Kasumi-1 (cell line): ENCODE data around the gene DNAAF1.
"Not testable (repeated sequence)": the region's sequence is repeated elsewhere in the genome, so short reads cannot be mapped to it uniquely, and the experiment has no call there.

Experiments used
- DNase-seq, 2 experiments: peaks; one replicate each; lab custom pipeline; 2025; lab: John Stamatoyannopoulos, UW

DNAAF1 gene

GRCh38 chr16:84144859-84145639, at the start of gene DNAAF1, which contains the start of gene HSDL1:
DNAAF1 (plus strand) TSS chr16:84145308; CDS start chr16:84145441, 133 bp downstream.
HSDL1 (minus strand) TSS chr16:84145177; CDS start chr16:84131321, 13,856 bp downstream.
- peak; percentile 65 to 70 for DNase-seq

DNA sequence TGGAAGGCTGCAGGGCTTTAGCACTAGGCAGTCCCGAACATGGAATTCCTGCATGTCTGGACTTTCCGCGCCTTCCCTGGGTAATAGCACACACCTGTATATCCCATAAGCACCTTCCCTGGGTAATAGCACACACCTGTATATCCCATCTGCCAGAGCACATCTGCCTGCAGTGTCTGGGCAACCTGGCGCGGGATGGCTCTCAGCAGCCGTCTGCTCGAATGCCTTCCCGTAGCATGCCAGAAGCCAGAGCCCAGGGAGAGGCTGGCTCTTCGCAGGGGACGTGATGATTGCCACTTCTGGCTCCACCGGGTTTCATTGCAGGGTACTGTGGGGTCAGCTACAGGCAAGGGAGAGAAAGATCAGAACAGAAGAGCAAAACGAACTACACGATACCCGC, 49.6 kb upstream of the DNAAF1 start:
- no peak for DNase-seq

DNA sequence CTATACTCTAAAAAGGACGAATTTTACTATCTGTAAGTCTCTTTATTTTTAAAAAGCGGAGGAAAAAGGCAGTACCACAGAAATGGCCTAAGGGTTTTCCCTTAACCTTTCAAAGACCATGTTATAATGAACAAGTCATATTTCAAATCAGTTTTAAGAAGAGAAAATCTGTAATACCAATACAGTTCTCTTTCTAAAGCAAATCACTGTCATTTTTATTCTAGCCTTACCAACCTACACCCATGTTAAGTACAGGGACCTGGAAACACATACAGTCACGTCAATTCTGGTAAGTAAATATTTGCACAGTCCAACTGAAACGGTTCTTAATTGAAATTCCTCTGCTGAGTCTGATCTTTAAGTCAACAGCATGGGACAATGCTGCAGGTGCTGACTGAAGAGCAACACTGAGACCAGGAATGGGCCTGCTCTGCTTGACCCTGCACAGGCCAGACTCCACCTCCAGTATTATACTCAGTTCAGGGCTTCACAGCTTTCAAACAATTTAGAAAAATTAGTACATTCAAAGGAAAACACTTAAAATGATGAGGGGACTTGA, 48.6 kb upstream of the DNAAF1 start:
- no peak for DNase-seq

- DNase-seq: no peak
These were observed 46.2 kb upstream of the DNAAF1 start for GRCh38 chr16:84098939-84099338.

DNA sequence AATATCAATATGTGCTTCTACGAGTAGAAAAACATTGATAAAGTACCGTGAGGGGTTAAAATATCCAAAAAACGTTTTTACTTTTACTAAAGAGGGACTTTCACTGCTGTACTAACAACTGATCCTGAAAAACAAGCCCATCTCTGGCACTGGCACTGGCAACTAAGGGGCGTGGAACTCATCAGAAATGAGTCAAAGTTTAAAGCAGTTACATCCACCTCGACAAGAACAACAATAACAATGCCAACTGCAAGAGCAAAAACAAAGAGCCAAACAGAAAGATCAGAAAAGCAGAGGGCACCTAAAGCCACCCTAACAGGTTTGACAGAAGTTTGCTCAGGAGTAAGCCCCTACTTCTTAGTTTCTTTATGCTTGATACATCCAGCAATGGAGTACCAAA, 41.4 kb upstream of the DNAAF1 start:
- DNase-seq: no peak

DNA sequence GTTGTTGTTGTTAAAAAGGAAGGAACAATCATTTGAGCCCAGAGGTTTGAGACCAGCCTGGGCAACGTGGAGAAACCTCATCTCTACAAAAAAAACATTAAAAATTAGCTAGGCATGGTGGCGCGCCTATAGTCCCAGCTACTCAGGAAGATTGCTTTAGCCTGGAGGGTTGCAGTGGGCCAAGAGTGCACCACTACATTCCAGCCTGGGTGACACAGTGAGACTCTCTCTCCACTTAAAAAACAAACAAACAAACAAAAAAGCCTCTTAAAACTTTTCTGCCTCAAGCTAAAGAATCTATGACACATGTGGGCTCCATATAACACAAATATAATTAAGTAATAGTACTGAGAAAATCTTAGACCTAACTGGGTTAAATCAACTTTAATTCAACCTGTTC, 40.9 kb upstream of the DNAAF1 start:
- no peak for DNase-seq

DNA sequence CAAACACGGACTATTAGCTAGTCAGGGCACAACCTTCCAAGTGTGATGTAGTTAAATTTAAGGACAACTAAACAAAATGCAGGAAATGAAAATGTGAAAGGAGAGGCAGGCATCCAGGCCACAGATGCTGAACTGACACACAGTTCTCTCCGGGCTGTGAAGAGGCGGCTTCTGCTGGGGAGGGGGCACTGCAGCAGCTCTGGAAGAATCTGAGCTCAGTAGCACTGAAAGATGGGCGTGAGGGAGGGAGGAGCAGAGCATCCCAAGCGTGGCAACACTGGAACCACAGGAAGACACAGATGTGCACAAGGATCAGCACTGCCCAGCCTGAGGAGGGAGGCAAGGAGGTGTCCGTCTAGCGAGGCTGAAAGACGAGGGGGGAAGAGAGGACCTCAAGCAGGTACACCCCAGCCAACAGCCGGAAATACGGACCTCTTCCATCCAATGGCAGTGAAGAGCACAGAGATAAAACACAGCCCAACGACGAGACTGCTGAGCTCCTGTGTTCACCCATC, 39.8 kb upstream of the DNAAF1 start:
- DNase-seq: no peak

DNA sequence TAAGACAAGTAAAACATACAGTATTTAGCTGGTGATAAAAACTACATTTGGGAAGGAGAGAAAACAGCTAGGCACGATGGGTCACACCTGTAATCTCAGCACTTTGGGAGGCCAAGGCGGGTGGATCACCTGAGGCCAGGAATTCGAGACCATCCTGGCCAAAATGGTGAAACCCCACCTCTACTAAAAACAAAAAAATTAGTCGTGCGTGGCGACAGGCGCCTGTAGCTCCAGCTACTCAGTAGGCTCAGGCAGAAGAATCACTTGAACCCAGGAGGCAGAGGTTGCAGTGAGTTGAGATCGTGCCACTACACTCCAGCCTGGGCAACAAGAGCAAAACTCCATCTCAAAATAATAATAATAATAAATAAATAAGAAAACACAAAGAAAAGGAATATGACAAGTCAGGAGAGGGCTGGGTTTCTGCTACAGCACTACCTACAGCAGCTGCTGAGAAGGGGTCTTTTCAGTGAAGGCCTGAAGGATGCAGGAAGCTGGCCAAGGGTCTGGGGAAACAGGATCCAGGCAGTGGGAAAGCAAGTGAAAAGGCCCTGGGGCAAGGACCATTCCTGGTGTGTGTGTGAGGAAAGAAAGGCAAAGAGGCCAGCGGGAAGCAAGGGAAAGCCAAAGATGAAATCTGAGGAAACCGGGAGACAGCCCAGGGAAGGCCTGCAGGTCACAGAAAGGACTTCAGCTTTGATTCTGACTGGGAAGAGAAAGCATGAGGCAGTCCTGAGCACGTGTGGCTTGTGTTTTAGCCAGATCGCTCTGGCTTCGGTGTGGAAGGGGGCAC, 39.0 kb upstream of the DNAAF1 start:
- no peak for DNase-seq

DNA sequence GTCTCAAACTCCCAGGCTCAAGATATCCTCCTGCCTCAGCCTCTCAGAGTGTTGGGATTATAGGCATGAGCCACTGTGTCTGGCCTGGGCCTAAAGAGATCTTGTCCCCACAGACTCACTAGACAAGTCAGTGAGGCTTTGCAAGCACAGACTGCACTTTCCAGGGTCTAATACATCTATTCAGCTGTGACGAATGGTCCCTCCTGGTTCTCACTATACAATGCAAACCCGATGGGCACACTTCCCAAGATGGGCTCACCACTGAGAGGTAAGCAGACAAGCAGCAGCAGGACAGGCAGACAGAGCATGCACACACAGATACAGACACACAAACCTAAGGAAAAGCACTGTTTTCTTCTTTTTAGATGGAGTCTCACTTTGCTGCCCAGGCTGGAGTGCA, 37.2 kb upstream of the DNAAF1 start:
- DNase-seq: no peak

- DNase-seq: no peak
These were observed 35.3 kb upstream of the DNAAF1 start for GRCh38 chr16:84109598-84110335.

DNA sequence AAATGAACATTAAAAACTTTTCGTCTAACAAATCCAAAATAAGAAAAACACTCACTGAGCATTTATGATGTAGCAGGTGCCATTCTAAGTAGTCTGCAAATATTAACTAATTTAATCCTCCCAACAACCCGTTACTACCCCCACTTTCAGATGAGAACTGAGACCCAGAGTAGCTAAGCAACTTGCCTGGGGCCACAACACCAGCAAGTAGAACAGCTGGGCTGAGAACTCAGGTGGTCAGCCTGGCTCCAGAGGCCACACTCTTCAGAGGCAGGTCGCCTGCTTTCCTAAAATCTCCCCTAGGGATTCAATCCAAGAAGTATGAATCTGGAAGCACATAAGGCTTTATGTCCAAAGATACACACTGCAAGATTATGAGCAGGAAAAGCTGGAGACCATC, 34.6 kb upstream of the DNAAF1 start:
- no peak for DNase-seq

DNA sequence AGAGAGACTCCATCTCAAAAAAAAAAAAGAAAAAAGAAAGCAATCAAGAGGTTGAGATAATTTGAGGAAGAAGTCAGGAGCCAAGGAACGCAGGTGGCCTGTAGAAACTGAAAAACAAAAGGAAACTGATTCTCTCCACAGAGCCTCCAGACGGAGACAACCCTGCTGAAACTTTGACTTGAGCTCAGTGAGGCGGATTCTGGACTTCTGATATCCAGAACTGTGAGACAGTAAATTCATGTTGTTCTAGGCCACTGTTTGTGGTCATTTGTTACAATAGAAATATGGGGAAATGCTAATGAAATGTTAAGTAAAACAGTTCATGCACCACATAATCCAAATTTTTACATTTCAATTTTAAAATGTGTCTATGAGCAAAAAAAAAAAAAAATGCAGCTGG, 33.6 kb upstream of the DNAAF1 start:
- no peak for DNase-seq

DNA sequence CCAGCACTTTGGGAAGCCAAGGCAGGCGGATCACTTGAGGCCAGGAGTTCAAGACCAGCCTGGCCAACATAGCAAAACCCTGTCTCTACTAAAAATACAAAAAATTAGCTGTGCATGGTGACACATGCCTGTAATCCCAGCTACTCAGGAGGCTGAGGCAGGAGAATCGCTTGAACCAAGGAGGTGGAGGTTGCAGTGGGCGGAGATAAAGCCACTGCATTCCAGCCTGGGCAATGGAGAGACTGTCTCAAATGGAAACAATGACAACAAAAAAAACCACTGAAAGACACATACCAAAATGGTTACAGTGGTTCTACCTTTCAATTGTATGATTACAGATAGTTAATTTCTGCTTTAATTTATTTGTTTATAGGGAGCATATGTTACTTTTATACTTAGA, 33.2 kb upstream of the DNAAF1 start:
- DNase-seq: not testable (repeated sequence)

DNA sequence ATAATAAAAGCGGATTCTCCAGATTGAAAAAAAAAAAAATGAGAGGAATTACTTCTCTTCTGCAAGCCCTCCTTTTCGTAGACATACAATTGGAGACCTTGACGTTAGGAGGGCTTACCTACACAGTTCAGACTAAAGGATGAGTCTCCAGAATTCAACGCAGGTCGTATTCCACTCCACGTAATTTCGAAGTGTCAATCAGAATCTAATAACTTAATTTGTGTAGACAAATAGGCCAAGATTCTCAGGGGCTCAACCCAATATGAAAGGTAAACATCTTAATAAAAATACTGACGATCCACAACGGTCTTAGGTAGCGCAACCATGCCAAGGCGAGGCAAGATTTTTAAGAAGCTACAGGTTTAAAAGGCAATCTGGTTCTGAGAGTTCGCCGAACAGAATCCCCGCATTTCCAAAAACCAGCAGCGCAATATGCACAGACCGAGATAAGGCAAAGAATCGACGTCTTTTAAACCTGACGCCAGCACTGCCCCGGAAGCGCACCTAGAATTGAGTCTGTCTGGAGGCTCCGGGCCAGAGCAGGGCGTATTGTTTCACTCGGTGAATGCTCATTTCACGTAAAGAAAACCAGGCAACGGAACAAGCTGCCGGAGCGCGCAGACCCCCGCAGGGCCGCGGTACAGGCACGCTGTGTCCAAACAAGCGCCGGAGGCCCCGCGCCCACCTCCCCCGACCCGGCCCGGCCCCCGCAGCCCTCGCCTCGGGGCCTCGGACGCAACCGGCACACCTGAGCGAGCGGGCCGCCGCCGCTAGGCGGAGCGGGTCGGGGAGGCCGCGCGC, 29.0 kb upstream of the DNAAF1 start:
- DNase-seq: peak; percentile 41 to 46

DNA sequence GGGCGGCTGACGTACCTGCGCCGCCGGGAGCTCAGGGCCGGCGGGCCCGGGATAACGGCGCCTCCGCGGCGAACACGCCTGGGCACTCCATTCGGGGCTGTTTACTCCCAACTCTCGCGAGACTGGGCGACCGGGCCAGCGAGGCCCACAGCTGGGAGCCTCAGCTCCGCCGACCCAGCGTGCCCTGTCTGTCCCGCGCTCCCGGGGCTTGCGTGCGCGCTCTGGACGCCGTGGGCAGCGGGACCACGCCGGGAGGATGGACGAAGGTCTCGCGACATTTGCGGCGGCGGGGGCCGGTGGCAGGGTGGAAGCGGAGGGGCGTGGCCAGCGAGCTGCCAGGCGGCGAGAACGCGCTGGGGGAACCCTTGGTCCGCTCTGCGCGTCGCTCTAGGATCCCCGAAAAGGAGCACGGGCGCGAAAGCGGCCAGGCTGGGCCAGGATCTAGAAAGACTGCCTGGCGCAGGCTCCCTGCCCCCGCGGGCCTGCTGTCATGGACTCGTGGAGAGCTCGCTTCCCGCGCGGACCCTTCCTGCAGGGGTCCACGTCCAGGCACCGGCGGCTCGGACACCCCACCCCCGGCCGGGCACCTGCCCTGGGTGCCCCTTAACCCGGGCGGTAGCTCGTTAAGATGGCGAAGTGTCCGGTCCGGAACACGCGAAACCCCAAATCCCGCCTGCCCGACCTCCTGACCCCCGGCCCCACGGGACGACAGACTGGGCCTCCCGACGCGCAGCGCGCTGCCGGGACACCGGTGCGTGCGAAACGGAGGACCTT, 28.2 kb upstream of the DNAAF1 start, which contains the start of gene MBTPS1:
MBTPS1 (minus strand) TSS at position 223 of the 774 bp plus-strand sequence. CDS start 15,159 bp downstream, outside the sequence.
- peak; percentile 93 to 94 for DNase-seq

GRCh38 chr16:84117494-84117843, 27.6 kb upstream of the DNAAF1 start:
- peak; percentile 33 to 62 for DNase-seq

DNA sequence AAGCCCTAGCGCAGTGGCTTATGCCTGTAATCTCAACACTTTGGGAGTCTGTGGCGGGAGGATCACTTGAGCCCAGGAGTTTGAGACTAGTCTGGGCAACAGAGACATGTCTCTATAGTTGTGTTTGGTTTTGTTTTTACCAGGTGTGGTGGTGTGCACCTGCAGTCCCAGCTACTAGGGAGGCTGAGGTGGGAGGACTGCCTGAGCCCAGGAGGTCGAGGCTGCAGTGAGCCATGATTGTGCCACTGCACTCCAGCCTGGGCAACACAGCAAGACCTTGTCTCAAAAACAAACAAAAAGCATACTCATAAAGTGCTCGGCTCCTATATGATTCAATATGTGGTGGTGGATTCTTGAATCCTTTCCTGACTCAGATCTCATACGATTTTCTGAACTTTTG, 26.8 kb upstream of the DNAAF1 start:
- not testable (repeated sequence) for DNase-seq

GRCh38 chr16:84119368-84119767, 25.7 kb upstream of the DNAAF1 start:
- DNase-seq: no peak

- no peak for DNase-seq
These were observed 25.1 kb upstream of the DNAAF1 start for GRCh38 chr16:84120023-84120422.

DNA sequence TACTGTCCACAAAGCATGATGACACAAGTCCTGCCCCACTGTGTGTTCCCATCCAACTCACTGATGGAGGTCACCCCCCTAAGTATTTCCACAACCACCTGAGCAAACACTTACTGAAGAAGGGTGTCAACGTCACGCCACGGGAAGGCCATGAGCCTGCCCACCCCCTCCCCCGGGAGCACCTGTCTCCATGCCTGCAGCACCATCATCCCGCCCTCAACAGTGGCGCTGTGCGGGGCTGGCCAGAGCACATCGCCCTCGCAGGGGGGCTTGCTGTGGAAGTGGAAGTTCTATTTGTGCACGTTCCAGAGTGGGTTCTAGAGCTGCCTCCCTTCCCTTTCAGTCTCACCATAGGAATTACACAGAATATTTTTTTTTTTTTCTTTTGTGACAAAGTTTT, 24.1 kb upstream of the DNAAF1 start:
- DNase-seq: no peak
